Gastroesophageal sphincter (tissue), 3 donors: ENCODE measurements around the gene RBBP8NL.

Experiments used
- CTCF ChIP-seq, 4 experiments: fragments of 200-600 bp in 2 of 4; fragments of 450-650 bp in 2 of 4; sonication (generic) in 1 of 4; IDR thresholded peaks; one replicate each; pipeline ENCODE4 v1.5.1; 2017 to 2019; ENCODE audit warnings: antibody characterized with exemption in 4 of 4, mild to moderate bottlenecking in 2 of 4, moderate library complexity in 2 of 4
- POLR2A ChIP-seq, 2 donors: fragments of 450-650 bp; IDR thresholded peaks; one replicate each; pipeline ENCODE4 v1.6.1; 2017; ENCODE audit warnings: antibody characterized with exemption in 2 of 2, mild to moderate bottlenecking in 2 of 2, moderate library complexity in 1 of 2

GRCh38 chr20:62412194-62413024, 14.9 kb downstream of the RBBP8NL start:
- no peak for TF ChIP-seq CTCF (IDR thresholded peaks at IDR 0.05)
- TF ChIP-seq POLR2A (IDR thresholded peaks at IDR 0.05) = no peak
